MM.1S (cell line): ENCODE data around the gene DNAAF2.

Experiments
- DNase-seq: peaks from one replicate; pipeline ENCODE4 v3.0.0-alpha.2; 2015
- H2AFZ ChIP-seq: fragments of 300-600 bp; sonication (generic); 2 replicates; pipeline ENCODE4 v1.6.0; 2016; ENCODE audit warnings: antibody characterized with exemption, low read length
- H3F3A ChIP-seq: fragments of 300-600 bp; sonication (generic); 2 replicates; pipeline ENCODE4 v1.6.1; 2016; ENCODE audit warnings: mild to moderate bottlenecking, antibody characterized with exemption, low read length, moderate library complexity, mixed read lengths; ENCODE audit not compliant: insufficient read depth
- H3K27ac ChIP-seq: fragments of 300-600 bp; sonication (generic); 2 replicates; pipeline ENCODE4 v1.5.1; 2016; ENCODE audit warnings: mild to moderate bottlenecking, low read length
- H3K27me3 ChIP-seq: fragments of 300-600 bp; sonication (generic); replicated peaks from 2 replicates; pipeline ENCODE4 v1.6.0; 2016; ENCODE audit warnings: low read length; ENCODE audit not compliant: insufficient read depth
- H3K36me3 ChIP-seq: fragments of 300-600 bp; sonication (generic); replicated peaks from 2 replicates; pipeline ENCODE4 v1.6.1; 2016; ENCODE audit warnings: mild to moderate bottlenecking, low read length, mixed read lengths; ENCODE audit not compliant: insufficient read depth
- H3K4me1 ChIP-seq: fragments of 300-600 bp; sonication (generic); 2 replicates; pipeline ENCODE4 v1.6.1; 2016; ENCODE audit warnings: low read length, mixed read lengths
- H3K4me2 ChIP-seq: fragments of 300-600 bp; sonication (generic); 2 replicates; pipeline ENCODE4 v1.6.0; 2016; ENCODE audit warnings: low read depth, low read length
- H3K4me3 ChIP-seq: fragments of 300-600 bp; sonication (generic); 2 replicates; pipeline ENCODE4 v1.5.1; 2016; ENCODE audit warnings: low read length, mixed read lengths
- H3K79me2 ChIP-seq: fragments of 300-600 bp; sonication (generic); 2 replicates; pipeline ENCODE4 v1.6.1; 2016; ENCODE audit warnings: mixed run types, low read length, mixed read lengths
- H3K9ac ChIP-seq: fragments of 300-600 bp; sonication (generic); 2 replicates; pipeline ENCODE4 v1.6.1; 2016; ENCODE audit warnings: low read length, mixed read lengths
- H3K9me2 ChIP-seq: fragments of 300-600 bp; sonication (generic); replicated peaks from 2 replicates; pipeline ENCODE4 v1.6.1; 2016; ENCODE audit warnings: mild to moderate bottlenecking, low read length, mixed read lengths; ENCODE audit not compliant: insufficient read depth
- H3K9me3 ChIP-seq: fragments of 300-600 bp; sonication (generic); replicated peaks from 2 replicates; pipeline ENCODE4 v1.6.1; 2016; ENCODE audit warnings: mild to moderate bottlenecking, low read length, mixed read lengths; ENCODE audit not compliant: insufficient read depth
- H4K20me1 ChIP-seq: fragments of 300-600 bp; sonication (generic); 2 replicates; pipeline ENCODE4 v1.6.1; 2016; ENCODE audit warnings: mild to moderate bottlenecking, low read length, moderate library complexity, mixed read lengths; ENCODE audit not compliant: insufficient read depth
- CTCF ChIP-seq: fragments of 300-600 bp; sonication (generic); IDR thresholded peaks from 2 replicates; pipeline ENCODE4 v1.5.1; 2016; ENCODE audit warnings: antibody characterized with exemption, low read length, mixed read lengths
- EZH2 ChIP-seq: fragments of 300-600 bp; sonication (generic); optimal IDR thresholded peaks from 2 replicates; pipeline ENCODE3; 2017; ENCODE audit warnings: low read depth, mild to moderate bottlenecking, antibody characterized with exemption, low read length, mixed read lengths
- EZH2phosphoT487 ChIP-seq: fragments of 300-600 bp; sonication (generic); IDR thresholded peaks from 2 replicates; pipeline ENCODE4 v1.6.1; 2018; ENCODE audit warnings: antibody characterized with exemption, low read length

Gene DNAAF2

DNA sequence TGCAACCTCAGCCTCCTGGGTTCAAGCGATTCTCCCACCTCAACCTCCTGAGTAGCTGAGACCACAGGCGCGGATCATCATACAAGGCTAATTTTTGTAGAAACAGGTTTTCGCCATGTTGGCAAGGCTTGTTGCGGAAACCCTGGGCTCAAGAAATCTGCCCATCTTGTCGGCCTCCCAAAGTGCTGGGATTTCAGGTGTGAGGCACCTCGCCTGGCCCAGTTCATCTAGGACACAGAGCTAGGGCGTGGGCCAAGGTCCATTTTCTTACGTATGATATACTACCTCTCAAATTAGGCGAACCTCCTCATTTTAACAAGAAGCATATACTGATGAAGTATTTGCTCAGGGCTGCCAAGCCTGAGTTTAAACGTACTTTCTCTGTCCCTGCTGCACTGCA is 51.0 kb downstream of the DNAAF2 start:
- Histone ChIP-seq H3K4me1 (no peaks in the 10 kb centered on the region), H3K9ac (no peak overlapping the region), H3K4me3 (no peak overlapping the region), H3K27me3 (no peaks in the 10 kb centered on the region), H3K9me3 (no peaks in the 10 kb centered on the region), H3K4me2 (no peak overlapping the region), H3K36me3 (no peaks in the 10 kb centered on the region; the same call in 1 of the 2 replicates), H2AFZ (no peak overlapping the region), H3K79me2 (peaks cover 44% of the 10 kb centered on the region), H3K9me2 (no peaks in the 10 kb centered on the region), H3K27ac (no peak overlapping the region), H3F3A (peaks cover 13% of the 10 kb centered on the region), H4K20me1 (peaks cover 3% of the 10 kb centered on the region; the same call in 1 of the 2 replicates)
- no peak for DNase-seq
- TF ChIP-seq EZH2phosphoT487: no peak
- TF ChIP-seq EZH2: no peak
- TF ChIP-seq CTCF: no peak

GRCh38 chr14:49583629-49584028 is 51.4 kb downstream of the DNAAF2 start:
- Histone ChIP-seq H3K27ac (no peak overlapping the region), H3K4me3 (no peak overlapping the region), H3F3A (peaks cover 13% of the 10 kb centered on the region), H3K9ac (no peak overlapping the region), H3K4me1 (no peaks in the 10 kb centered on the region), H4K20me1 (peaks cover 3% of the 10 kb centered on the region; the same call in 1 of the 2 replicates), H3K79me2 (peaks cover 44% of the 10 kb centered on the region), H3K36me3 (no peaks in the 10 kb centered on the region; the same call in 1 of the 2 replicates), H3K9me2 (no peaks in the 10 kb centered on the region), H3K27me3 (no peaks in the 10 kb centered on the region), H2AFZ (no peak overlapping the region), H3K9me3 (no peaks in the 10 kb centered on the region), H3K4me2 (no peak overlapping the region)
- no peak for DNase-seq
- TF ChIP-seq CTCF: no peak

- Histone ChIP-seq H3K4me2 (no peak overlapping the region), H3K4me1 (no peaks in the 10 kb centered on the region), H3K9ac (no peak overlapping the region), H3K4me3 (no peak overlapping the region), H3K9me3 (no peaks in the 10 kb centered on the region), H3K36me3 (no peaks in the 10 kb centered on the region; the same call in 1 of the 2 replicates), H3K9me2 (no peaks in the 10 kb centered on the region), H3K27ac (no peak overlapping the region), H3K79me2 (peaks cover 44% of the 10 kb centered on the region), H3F3A (peaks cover 12% of the 10 kb centered on the region), H3K27me3 (no peaks in the 10 kb centered on the region), H2AFZ (no peak overlapping the region), H4K20me1 (peaks cover 3% of the 10 kb centered on the region; the same call in 1 of the 2 replicates)
- TF ChIP-seq CTCF (no peak), EZH2phosphoT487 (no peak), EZH2 (no peak)
- DNase-seq: no peak
Measured at GRCh38 chr14:49582113-49582977, 52.7 kb downstream of the DNAAF2 start.
